ENCODE data around the gene CFD. TPM values are rescaled to one million over a fixed set of nuclear protein-coding genes. Genes with fewer than 3 reads are reported as not detected.
A peak's percentile ranks its signal among the peaks of the same experiment; 100 is the strongest.

Gene CFD
- polyA plus RNA-seq, 1 of the 3 experiments (the other 2 are of a cell fraction): 2.5 TPM

DNA sequence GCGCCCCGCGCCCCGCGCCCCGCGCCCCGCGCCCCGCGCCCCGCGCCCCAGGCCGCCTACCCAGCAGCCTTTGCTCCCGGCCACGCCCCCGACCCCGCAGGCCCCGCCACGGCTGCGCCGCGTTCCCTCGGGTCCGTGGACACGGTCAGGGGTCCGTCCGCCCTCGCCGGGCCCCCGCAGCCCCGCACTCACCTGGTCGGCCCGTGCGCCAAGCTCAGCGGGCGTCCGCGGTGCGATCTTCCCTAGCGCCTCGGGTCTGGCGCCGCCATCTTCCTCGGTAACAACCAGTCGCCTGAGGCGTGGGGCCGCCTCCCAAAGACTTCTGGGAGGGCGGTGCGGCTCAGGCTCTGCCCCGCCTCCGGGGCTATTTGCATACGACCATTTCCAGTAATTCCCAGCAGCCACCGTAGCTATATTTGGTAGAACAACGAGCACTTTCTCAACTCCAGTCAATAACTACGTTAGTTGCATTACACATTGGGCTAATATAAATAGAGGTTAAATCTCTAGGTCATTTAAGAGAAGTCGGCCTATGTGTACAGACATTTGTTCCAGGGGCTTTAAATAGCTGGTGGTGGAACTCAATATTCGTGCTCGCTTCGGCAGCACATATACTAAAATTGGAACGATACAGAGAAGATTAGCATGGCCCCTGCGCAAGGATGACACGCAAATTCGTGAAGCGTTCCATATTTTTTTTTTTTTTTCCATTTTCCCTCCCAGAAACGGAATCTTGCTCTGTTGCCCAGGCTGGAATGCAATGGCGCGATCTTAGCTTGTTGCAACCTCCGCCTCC lies 33.6 kb downstream of the CFD start, which contains the start of the genes MED16 and RNU6-9 (continued):
- TF ChIP-seq, protein P1, sequence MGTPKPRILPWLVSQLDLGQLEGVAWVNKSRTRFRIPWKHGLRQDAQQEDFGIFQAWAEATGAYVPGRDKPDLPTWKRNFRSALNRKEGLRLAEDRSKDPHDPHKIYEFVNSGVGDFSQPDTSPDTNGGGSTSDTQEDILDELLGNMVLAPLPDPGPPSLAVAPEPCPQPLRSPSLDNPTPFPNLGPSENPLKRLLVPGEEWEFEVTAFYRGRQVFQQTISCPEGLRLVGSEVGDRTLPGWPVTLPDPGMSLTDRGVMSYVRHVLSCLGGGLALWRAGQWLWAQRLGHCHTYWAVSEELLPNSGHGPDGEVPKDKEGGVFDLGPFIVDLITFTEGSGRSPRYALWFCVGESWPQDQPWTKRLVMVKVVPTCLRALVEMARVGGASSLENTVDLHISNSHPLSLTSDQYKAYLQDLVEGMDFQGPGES (IDR thresholded peaks at IDR 0.05; ENCODE audit: low read depth, low read length): no peak
- TF ChIP-seq MXI1 (IDR thresholded peaks at IDR 0.05; ENCODE audit: low read depth, low read length) (peak; percentile 26), ELF1 (IDR thresholded peaks at IDR 0.05) (no peak), SMC3 (IDR thresholded peaks at IDR 0.05; ENCODE audit: low read depth, low read length) (no peak), RXRA (IDR thresholded peaks at IDR 0.05; ENCODE audit: borderline replicate concordance, low read depth) (no peak), RFX5 (IDR thresholded peaks at IDR 0.05; ENCODE audit: low read length) (no peak), MEF2A (IDR thresholded peaks at IDR 0.05; ENCODE audit: borderline replicate concordance, low read depth) (no peak), TCF12 (IDR thresholded peaks at IDR 0.05) (no peak), GATA2 (CRISPR knock-in tag; IDR thresholded peaks at IDR 0.05) (no peak), SIN3A (IDR thresholded peaks at IDR 0.05; ENCODE audit: borderline replicate concordance, low read depth, low read length) (peak; percentile 19; the same call in 1 of the 2 replicates), EP300 (IDR thresholded peaks at IDR 0.05; ENCODE audit: borderline replicate concordance in 1 of 2, low read depth in 1 of 2, low read length in 1 of 2) (no peak), NRF1 (IDR thresholded peaks at IDR 0.05; ENCODE audit: low read depth, low read length) (no peak; the same call in 1 of the 2 replicates), YY1 (IDR thresholded peaks at IDR 0.05; ENCODE audit: low read depth) (peak; percentile 89), TAF1 (IDR thresholded peaks at IDR 0.05; ENCODE audit: borderline replicate concordance, low read depth, low read length) (peak; percentile 74)
- TF ChIP-seq, protein P2, sequence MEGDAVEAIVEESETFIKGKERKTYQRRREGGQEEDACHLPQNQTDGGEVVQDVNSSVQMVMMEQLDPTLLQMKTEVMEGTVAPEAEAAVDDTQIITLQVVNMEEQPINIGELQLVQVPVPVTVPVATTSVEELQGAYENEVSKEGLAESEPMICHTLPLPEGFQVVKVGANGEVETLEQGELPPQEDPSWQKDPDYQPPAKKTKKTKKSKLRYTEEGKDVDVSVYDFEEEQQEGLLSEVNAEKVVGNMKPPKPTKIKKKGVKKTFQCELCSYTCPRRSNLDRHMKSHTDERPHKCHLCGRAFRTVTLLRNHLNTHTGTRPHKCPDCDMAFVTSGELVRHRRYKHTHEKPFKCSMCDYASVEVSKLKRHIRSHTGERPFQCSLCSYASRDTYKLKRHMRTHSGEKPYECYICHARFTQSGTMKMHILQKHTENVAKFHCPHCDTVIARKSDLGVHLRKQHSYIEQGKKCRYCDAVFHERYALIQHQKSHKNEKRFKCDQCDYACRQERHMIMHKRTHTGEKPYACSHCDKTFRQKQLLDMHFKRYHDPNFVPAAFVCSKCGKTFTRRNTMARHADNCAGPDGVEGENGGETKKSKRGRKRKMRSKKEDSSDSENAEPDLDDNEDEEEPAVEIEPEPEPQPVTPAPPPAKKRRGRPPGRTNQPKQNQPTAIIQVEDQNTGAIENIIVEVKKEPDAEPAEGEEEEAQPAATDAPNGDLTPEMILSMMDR (IDR thresholded peaks at IDR 0.05): no peak
- TF ChIP-seq, protein P3, sequence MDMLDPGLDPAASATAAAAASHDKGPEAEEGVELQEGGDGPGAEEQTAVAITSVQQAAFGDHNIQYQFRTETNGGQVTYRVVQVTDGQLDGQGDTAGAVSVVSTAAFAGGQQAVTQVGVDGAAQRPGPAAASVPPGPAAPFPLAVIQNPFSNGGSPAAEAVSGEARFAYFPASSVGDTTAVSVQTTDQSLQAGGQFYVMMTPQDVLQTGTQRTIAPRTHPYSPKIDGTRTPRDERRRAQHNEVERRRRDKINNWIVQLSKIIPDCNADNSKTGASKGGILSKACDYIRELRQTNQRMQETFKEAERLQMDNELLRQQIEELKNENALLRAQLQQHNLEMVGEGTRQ (IDR thresholded peaks at IDR 0.05; ENCODE audit: borderline replicate concordance, low read depth, low read length): no peak
- TF ChIP-seq, protein P4, sequence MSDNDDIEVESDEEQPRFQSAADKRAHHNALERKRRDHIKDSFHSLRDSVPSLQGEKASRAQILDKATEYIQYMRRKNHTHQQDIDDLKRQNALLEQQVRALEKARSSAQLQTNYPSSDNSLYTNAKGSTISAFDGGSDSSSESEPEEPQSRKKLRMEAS (IDR thresholded peaks at IDR 0.05; ENCODE audit: low read depth): peak; percentile 39; the same call in 1 of the 2 replicates
- TF ChIP-seq, protein P5, sequence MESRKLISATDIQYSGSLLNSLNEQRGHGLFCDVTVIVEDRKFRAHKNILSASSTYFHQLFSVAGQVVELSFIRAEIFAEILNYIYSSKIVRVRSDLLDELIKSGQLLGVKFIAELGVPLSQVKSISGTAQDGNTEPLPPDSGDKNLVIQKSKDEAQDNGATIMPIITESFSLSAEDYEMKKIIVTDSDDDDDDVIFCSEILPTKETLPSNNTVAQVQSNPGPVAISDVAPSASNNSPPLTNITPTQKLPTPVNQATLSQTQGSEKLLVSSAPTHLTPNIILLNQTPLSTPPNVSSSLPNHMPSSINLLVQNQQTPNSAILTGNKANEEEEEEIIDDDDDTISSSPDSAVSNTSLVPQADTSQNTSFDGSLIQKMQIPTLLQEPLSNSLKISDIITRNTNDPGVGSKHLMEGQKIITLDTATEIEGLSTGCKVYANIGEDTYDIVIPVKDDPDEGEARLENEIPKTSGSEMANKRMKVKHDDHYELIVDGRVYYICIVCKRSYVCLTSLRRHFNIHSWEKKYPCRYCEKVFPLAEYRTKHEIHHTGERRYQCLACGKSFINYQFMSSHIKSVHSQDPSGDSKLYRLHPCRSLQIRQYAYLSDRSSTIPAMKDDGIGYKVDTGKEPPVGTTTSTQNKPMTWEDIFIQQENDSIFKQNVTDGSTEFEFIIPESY (IDR thresholded peaks at IDR 0.05; ENCODE audit: borderline replicate concordance, low read depth): no peak

Measured in SK-N-SH (cell line).